ENCODE data around the gene FASTK.

- TF ChIP-seq, protein P1, sequence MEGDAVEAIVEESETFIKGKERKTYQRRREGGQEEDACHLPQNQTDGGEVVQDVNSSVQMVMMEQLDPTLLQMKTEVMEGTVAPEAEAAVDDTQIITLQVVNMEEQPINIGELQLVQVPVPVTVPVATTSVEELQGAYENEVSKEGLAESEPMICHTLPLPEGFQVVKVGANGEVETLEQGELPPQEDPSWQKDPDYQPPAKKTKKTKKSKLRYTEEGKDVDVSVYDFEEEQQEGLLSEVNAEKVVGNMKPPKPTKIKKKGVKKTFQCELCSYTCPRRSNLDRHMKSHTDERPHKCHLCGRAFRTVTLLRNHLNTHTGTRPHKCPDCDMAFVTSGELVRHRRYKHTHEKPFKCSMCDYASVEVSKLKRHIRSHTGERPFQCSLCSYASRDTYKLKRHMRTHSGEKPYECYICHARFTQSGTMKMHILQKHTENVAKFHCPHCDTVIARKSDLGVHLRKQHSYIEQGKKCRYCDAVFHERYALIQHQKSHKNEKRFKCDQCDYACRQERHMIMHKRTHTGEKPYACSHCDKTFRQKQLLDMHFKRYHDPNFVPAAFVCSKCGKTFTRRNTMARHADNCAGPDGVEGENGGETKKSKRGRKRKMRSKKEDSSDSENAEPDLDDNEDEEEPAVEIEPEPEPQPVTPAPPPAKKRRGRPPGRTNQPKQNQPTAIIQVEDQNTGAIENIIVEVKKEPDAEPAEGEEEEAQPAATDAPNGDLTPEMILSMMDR (IDR thresholded peaks at IDR 0.05) = no peak
- TF ChIP-seq EZH2 (IDR thresholded peaks at IDR 0.05) (no peak), EZH2phosphoT487 (IDR thresholded peaks at IDR 0.05) (no peak)
Measured at GRCh38 chr7:151110236-151110940, 29.8 kb upstream of the FASTK start.
